Measurements from ENCODE around the gene PSMB2.

PSMB2 gene

DNA sequence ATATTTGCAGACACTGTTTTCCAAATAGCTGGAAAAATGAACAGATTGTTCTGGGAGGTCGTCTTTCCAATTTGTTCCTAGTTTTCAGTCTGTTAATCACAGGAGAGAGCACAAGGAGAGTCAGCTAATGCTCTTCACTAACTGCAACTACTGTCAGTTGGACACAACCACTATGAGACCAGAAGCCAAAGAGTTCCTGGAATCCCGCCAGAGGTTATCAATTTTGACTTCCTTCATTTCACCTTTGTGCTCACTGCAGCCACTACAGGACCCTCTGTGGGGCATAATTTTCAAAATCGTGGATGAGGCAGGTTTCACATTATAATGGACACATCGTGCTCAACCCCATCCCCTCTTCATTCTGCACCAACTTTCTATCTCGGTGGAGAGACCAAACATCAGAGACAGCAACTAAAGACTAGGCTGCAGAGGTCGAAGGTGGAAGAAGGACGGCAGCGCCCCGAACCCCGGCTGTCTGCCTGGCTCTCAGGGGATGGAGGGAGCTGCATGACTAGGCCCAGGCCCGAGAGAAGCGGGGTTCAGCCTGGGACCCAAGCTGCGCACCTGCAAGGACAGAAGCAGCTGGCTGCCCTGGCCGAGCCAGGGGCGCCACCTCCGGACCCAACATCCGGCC is 84.7 kb downstream of the PSMB2 start:
- no peak for DNase-seq (ENCODE audit: low read depth)

DNA sequence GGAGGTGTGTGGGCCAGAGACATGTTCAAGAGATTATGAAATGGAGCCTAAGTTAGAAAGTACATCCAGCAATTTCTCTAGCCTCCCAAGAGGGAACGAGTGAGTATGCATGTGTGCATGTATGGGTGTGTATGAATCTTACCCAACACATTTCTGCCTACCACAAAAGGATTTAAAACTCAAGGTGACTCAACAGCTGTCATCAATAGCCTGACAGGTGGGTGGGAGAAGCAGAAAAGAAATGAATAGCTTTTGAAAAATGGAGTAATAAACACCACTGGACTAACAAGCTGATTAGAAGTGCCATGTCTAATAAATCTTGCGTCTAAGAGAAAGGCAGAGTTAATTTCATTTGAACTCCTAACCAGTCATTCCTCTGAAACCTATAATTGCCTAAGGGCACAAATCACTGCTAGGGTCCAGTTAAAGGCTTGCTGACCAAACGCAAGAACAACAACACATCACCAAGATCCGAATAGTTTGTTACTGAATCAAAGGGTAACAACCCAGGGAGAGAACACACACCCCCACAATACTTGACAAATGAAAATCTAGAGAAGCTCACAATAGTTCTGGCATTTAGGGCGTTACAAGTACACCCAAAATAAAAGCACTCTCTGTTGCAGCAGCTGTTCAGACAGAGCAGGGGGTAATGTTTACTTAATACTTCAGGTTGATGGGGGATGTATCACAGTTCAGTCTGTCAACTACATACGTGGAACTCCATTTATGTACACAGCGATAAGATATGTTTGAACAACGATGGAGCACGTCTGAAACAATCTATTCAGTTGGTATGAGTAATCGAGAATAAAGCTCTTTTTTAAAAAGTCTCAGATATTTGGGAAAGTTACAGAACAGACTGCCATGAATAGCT is 85.5 kb downstream of the PSMB2 start:
- no peak for DNase-seq (ENCODE audit: low read depth)

DNA sequence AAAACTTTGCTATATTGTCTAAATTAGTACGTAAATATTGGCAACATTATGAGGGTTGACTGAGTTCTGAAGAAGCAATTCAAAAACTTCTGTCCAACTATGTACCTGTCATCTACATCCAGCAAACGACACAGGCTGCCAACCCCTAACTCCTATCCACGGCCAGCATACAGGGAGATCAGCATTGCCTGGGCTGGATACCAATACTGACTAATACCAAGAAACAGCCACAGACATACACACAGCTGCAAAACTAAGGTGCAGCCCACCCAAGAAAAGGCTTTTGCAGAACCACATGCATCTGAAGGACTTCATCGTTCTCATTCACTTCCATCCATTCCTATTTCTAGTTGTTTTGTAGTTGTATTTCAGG is 86.1 kb downstream of the PSMB2 start:
- no peak for DNase-seq (ENCODE audit: low read depth)

DNA sequence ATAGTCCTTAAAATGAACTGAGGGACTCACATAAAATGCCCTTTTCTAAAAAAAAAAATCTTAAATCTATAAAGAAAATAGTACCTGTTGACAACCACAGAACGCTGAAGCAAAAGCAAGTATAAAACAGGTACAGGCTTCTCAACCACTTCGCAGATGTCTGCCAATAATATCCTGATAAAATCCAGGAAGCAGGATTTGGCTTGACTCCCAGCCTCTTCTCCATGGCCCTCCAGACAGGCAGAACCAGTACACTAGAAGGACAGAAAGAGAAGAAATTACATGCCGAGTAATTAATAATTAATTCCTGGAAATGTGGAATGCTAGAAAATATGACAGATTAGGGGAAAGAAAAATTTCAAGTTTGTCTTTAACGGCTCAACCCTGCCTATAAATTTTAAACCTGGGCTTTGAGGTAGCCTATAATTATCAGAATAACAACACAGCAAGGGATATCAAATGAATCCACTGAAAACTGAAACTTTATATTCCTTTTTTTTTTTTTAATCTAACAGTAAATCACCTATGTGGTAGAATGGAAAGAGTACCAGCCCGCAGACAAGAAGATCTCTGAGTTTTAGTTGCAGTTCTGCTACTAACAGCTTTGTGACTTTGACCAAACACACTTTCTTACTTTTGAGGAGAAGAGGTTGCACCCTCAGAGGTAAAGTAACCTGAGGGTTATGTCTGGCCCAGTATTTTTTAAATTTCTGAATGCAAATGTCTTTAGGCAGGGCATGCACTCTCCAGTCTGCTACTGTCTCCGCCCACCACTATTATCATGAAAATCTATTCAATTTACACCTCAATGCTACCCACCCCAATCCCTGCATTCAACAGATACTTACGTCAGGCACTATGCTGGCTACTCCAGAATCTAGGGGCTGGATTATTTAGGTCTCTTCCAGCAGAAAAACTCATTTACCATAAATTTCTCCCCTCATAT is 86.8 kb downstream of the PSMB2 start:
- no peak for DNase-seq (ENCODE audit: low read depth)

DNA sequence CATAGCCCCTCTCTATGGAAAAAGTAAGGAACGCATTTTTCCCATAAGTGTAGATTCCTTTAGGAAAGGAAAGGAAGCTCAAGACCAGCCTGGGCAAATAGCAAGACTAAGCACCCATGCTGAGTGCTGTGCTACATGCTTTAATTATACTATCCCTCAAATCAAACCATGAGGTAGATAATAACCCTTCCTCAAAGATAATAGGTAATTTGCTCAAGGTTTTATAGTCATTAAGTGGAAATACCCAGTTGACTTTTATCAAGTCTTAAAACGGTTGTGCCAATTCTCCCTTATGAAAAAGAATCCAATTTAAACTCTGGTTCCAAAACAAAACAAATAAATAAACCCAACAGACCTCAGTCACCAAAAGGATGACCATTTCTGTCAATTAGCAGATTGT is 87.5 kb downstream of the PSMB2 start:
- no peak for DNase-seq (ENCODE audit: low read depth)

Data from activated T-helper 9 cell treated with anti-CD3 and anti-CD28 coated beads, Interleukin-2, amount 50 U/mL, for 16 hours (primary cell).